NT2/D1 (cell line): ENCODE measurements around the gene RDM1.

Experiments used
- SUZ12 ChIP-seq: IDR thresholded peaks from 2 replicates; pipeline ENCODE4 v1.6.1; 2011; ENCODE audit not compliant: insufficient read length, insufficient read depth; ENCODE audit errors: extremely low read depth
- YY1 ChIP-seq: IDR thresholded peaks from 2 replicates; pipeline ENCODE4 v1.6.1; 2011; ENCODE audit not compliant: insufficient read length, insufficient read depth
- ZNF274 ChIP-seq: IDR thresholded peaks from 2 replicates; pipeline ENCODE4 v1.6.1; 2011; ENCODE audit warnings: mild to moderate bottlenecking, low read depth, low read length

- TF ChIP-seq YY1 (no peak), ZNF274 (no peak), SUZ12 (no peak)
Observed at GRCh38 chr17:35907691-35908090, 22.9 kb downstream of the RDM1 start.
